NCI-H446 treated with DMSO at 0.1 percent for 48 hours (cell line): ENCODE data around the gene WBP2.
A peak's percentile ranks its signal among the peaks of the same experiment; 100 is the strongest.

Experiments used
- DNase-seq: peaks from one replicate; lab custom pipeline; 2025; lab: John Stamatoyannopoulos, UW

WBP2 gene

DNA sequence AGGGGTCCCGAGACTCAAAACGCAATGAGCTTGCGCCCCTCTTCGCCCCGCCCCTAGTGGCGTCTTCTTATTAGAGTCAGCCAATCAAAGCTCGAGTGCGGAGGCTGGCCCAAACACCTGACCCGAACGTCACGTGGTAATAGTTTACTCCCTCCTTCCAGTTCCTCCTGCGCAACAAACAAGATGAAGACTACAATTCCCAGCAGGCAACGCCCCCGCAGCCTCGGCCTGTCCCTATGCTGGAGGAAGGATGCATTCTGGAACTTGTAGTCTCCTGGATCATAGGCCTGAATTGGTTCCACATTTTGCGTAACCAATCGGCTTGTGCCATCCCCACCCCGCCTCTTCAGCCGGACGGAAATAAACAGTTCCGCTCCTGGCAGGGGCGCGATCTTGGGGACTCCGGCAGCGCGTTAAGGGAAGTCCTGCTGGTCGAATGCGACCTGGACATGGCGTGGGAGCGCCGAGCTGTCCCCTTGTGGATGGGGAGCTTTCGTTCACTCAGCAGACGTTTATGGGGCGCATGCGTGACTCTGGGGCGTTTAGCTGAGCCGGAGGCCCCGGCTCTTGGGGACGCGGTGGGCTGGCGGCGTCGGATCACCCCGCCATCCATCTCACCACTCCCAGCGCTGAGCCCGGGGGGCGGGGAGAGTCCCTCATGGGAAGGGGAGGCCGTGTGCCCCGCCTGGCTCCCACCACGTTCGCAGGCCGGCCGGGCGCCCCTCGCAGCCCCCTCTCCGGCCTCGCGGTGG lies at the start of gene WBP2:
WBP2 (minus strand) TSS at position 26 of the 752 bp plus-strand sequence. CDS start 38 bp downstream, outside the sequence.
- peak; percentile 100 for DNase-seq

- DNase-seq: no peak
These were observed 47.3 kb upstream of the WBP2 start for GRCh38 chr17:75902406-75902805.

DNA sequence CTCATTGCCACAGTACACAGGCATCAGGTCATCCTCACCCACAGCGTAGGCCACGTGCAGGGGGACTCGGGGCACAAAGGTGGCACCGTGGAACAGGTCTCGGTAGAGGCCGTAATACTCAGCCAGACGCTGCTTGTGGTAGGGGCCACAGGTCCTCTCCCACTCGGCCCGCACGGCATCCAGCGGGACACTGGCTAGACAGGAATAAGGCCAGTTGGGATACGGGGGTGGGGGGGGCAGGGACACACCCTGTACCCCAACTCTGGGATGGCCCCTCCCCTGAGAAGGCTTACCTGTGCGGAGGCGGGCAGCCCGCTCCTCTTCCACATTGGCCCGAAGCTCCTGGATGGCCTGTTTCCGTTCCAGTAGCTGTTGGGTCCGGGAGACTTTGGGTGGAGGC lies 46.6 kb upstream of the WBP2 start:
- DNase-seq: no peak

DNA sequence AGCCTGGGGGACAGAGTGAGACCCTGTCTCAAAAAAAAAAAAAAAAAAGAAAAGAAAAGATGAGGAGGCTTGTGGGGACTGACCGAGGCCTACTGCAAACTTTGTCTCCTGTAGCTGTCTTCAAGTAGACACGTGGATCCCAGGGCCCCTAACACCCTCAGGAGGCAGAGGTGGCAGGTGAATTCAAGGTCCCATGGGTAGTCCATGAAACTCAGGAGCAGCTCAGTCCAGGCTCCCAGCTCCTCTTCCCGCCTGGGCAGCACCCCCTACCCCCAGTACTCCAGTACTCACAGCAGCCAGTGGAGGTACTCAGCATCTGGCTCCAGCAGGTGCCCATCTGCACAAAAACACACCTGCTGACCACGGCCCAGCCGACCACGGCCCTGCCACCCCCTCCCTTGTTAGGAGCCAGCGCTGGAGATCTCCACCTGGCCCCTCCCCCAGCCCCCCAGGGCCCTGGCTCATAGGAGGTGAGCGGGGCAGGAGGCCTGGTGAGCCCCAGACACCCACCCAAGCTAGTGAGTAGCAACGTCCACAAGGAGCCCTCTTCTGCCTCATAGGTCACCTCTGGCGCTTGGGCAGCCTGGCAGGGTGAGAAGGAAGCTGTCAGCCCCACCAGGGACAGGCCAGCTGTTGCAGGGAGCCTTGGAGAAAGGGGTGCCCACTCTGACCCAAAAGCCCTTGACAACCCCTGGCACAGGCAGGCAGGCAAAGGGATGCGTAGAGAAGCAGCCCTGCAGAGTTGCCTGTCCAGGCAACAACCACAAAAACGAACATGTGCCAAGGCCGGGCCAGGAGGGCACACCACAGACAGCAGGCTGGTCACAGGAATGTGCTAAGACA lies 45.8 kb upstream of the WBP2 start:
- DNase-seq: no peak

- no peak for DNase-seq
These were observed 44.8 kb upstream of the WBP2 start for GRCh38 chr17:75899767-75900468.

DNA sequence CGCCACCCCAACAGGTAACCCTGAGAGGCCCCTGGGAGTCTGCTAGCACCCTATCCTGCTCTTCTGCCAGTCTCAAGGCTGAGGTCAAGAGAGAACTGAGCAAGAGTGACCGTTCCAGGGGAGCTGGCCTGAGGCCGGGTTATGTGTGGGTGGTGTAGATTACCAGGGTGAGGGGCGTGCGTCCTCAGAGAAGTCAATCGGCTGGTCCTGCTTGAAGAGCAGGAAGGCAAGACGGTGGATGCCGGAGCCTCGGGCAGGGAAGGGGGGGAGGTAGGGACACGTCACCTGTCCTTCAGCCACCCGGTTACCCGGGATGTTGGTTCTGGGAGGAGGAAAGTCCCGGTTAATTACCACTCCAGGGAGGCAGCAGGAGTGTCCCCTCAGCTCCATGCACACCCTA lies 44.2 kb upstream of the WBP2 start:
- no peak for DNase-seq

DNA sequence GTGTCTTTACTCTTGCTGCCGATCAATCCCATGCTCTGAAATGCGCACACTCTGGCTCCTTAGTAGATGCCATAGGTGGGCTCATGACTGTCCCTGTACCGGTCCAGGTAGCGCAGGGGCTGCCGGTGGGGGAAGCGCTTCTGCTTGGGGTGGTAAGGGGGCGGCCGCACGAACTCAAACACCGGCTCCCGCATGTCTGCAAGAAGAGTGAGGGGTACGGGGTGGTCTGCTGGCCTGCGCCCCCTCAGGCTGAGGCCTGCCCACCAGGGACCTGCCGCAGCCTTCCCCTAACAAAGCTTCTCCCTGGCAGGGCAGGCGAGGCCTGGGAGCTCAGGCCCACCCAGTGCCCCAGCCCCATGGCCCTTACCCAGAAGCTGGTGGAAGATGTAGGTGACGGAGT lies 43.7 kb upstream of the WBP2 start:
- no peak for DNase-seq

DNA sequence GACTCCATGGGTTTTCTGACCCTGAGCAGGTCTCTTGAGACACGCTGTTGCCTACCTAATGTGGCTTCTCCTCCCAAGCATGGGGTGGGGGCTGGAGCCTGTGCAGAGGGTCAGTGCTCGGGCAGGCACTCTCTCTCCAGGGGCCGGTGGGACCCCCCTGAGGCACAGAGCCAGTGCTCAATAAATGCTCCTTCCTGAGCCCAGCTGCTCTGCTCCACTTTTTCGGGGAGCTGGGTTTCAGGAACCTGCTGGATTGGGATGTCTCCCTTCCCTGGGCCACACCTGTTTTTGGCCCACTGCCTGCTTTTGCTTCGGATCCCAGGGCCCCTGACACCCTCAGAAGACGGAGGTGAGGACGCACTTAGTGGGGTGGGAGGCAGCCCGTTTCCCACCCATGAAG lies 42.9 kb upstream of the WBP2 start:
- DNase-seq: no peak

DNA sequence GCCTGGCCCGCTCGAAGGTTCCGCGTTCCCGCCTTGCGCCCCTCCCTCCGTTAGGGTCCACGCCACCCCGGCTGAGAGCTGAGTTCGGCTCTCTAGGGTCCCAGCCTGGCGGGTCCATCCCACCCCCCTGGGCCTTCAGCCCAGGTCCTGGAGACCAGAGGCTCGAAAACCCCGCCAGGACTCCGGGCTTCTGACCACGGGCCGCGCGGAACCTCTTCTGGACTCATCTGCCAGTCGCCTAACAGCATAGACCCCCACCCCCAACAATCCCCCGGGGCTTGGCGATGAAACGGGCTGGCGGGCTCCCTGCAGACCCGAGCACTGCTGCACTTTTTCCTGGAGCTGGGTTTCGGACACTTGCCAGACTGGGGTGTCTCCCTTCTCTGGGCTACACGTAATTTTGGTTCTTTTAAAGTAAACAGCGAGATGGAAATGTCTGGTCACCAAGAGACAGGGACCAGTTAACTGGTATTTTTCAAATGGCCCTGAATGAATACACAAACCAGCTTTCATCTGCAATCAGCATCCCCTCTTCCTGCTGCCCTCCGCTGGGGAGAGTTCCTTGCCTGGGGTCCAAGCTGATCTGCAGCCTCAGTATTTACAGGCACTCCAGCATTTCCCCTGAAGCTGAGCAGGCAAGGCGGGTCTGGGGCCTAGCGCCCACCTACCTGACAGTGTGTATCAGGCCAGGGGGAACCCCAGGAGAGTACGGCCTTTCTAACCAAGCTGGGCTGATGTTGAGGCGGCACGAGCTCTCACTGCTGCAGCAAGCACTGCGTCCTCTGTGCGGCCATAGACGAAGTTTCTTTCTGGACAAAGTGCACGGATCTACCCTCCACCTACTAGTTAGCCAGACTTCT lies 42.3 kb upstream of the WBP2 start:
- no peak for DNase-seq

GRCh38 chr17:75896415-75897159 lies 41.5 kb upstream of the WBP2 start, which contains the start of gene TRIM65:
Gene TRIM65 (minus strand): TSS chr17:75896951. CDS start chr17:75896937, 14 bp downstream.
- DNase-seq: peak; percentile 50

- no peak for DNase-seq
These were observed 40.4 kb upstream of the WBP2 start for GRCh38 chr17:75895370-75896155.

DNA sequence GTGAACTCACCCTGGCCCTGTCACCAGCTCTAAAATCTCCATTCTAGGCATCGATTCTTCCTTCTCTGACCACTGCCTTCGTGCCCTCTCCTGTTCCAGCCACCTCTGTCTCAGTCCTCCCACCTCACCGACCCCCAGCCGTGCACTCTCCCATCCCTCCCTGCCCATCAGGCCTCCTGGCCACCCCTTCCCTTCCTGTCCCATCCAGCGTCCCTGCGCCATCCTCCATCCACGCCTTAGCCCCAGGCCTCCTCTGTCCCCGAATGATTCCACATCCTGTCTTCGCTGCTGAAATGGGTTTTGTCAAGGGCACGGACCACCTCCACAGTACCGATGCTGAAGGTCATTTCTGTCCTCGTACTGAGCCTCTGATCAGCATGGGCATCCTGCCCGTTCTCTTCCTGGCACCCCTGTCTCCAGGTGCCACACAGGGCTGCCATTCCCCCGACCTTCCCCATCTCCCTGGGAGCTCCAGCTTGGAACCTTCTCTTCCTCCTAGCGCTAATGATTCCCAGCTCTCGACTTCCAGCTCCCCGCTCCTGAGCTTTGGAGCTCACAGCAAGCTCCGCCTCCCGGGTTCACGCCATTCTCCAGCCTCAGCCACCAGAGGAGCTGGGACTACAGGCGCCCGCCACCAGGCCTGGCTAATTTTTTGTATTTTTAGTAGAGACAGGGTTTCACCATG lies 39.1 kb upstream of the WBP2 start:
- no peak for DNase-seq

DNA sequence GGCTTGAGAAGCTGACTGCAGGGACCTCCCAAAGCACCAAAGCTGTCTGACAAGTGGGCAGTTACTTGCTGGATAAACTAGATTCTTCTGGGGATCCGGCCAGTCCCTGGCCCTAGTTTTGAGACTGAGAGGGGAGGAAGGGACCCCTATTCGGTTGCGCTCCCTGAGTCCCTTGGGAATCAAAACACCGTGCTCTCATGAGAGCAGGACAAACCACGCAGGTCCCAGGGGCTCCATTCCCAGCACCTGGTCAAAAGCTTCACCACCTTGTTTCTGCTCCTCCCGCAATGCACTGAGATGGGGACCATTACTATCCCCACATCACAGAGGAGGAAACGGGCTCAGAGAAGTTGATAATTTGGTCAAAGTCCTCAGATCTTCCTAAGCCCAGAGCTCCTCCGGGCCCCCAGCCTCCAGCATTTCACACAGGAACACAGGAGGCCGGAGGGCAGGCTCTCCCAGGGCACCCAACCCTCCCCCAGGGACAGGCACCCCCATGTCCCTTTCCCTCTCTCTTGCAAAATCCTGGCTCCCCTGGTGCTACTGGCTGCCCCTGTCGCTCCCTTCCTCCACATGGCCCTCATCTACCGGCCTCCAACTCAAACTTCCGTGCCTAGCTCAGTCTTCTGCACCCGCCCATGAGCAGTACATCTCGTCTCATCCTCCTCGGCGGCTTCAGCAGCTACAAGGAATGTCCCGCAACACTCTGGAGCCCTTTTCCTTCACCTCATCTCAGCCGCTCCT lies 38.3 kb upstream of the WBP2 start:
- no peak for DNase-seq

DNA sequence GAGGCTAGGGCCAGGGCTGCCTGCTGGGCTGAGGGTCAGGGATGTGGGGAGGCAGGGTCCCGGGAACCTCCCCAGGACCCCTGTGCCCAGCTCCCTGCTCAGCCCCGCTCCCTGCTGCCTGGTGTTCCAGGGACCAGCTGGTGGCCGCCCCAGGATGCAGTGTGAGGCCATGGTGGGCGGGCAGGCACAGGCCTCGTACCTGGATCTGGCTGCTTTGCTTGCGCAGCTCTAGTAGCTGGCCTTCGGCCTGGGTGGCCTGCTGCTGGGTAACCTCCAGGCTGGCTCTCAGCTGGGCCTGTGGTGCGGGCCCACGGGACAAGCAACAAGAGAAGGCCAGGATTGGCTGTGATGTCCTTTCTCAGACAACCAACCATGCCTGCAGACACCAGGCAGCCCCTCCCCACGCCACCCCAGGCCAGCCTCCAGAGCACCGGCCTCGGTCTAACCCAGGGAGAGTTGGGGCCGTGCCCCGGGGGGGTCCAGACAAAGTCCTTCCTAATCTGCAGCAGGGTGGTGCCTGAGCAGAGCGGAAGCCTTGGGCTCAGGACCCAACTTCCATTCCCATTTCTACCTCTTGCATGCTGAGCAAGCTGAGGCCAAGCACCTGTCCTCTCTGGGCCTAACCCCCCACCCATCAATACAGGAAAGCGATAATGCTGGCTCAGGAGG lies 37.6 kb upstream of the WBP2 start:
- no peak for DNase-seq

DNA sequence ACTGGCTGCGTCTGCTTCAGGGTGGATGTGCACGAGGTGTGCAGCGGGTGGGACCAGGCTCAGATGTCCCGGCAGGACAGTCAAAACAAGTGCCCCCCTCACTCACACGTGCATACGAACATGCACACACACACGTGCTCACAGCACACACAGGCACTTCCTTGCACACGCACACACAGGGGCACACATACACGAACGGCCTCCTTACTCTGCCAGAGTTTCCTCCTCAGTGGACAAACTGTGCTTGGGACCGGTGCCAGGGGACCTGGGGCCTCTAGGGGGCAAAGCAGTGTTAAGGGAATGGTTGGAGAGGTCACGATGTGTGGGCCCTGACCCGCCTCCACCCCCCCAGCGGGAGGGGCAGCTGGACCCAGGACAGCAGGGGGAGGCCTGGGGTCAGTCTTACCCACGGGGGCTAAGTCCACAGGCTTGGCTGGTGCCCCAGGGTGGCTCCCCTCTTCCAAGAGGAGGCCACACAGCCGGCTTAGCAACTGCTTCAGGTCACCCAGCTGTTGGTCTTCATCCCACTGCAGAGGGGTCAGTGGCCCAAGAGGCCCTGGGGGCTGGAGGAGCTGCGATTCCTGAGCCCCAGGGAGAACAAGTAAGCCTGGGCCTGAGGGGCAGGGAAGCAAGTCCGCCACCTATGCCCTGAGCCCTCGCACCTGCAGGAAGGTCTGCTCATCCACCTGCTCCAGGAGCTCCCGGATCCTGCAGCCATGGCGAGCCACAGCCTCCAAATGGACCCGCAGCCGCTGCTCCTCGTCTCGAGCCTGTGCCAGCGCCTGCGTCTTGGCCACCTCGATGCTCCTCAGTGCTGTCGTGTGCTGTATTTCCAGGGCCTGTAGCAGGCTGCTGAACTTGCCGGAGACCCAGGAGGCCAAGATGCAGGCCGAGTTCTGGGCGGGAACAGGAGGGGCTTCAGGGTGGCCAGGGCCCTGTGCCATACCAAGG lies 36.7 kb upstream of the WBP2 start:
- DNase-seq: no peak

GRCh38 chr17:75891022-75891604 lies 36.0 kb upstream of the WBP2 start:
- no peak for DNase-seq

GRCh38 chr17:75889454-75889853 lies 34.3 kb upstream of the WBP2 start:
- no peak for DNase-seq
